GM12878 (cell line): Measurements from ENCODE around the gene PIGL. TPM values are rescaled to one million over a fixed set of nuclear protein-coding genes. Genes with fewer than 3 reads are reported as not detected.

Source experiments
- ATAC-seq: fragments of 200-7000 bp; cut with Tn5 transposase; 3 replicates; pipeline ENCODE4 v1.9.1; 2020; ENCODE audit warnings: mild to moderate bottlenecking, moderate library complexity
- BruUV-seq: library from RNA; stranded (reverse); fragments of 400-500 nt; replicated peaks from 2 replicates; lab custom pipeline; 2021; lab: Mats Ljungman, UMichigan
- CTCF ChIA-PET: fragments of 300-600 bp; sonication (Branson Sonifier 250); formaldehyde crosslinking; extraction: SDS; loops from one replicate; lab custom pipeline; 2021; ENCODE audit warnings: inconsistent platforms; lab: Yijun Ruan, JAX
- POLR2A ChIA-PET: fragments of 350-600 bp; formaldehyde crosslinking; extraction: SDS; loops from one replicate; lab custom pipeline; 2021; ENCODE audit warnings: inconsistent platforms; lab: Charles Lee
- RAD21 ChIA-PET: fragments of 300-600 bp; sonication (Branson Sonifier 250); formaldehyde crosslinking; loops from one replicate; lab custom pipeline; 2023; ENCODE audit warnings: antibody characterized with exemption; ENCODE audit not compliant: unreplicated experiment; lab: Charles Lee
- SMC1A ChIA-PET: fragments of 300-600 bp; sonication (Branson Sonifier 250); formaldehyde crosslinking; loops from one replicate; lab custom pipeline; 2023; ENCODE audit not compliant: unreplicated experiment, uncharacterized antibody; lab: Charles Lee
- DNase-seq: peaks from one replicate; pipeline ENCODE4 v3.0.0-alpha.2; 2011; ENCODE audit warnings: low read depth, low spot score
- FAIRE-seq: peaks from 3 replicates; lab custom pipeline; 2011; peaks lifted over from hg19 to GRCh38; lab: Jason Lieb, UNC
- H2AFZ ChIP-seq: 2 replicates; pipeline ENCODE4 v1.6.0; 2011; ENCODE audit warnings: low read depth, low read length, control low read depth; ENCODE audit not compliant: control insufficient read depth
- H3K27ac ChIP-seq: 2 replicates; pipeline ENCODE4 v1.5.1; 2011; ENCODE audit warnings: control low read depth; ENCODE audit not compliant: control insufficient read depth, insufficient read depth
- H3K27me3 ChIP-seq, 2 experiments: replicated peaks in 1 of 2; 2 replicates each; pipeline versions ENCODE4 v1.6.0 to v1.6.1; 2011; ENCODE audit warnings: low read length in 1 of 2; ENCODE audit not compliant: control insufficient read depth in 2 of 2, insufficient read depth in 2 of 2
- H3K36me3 ChIP-seq, 2 experiments: 2 replicates each; pipeline ENCODE4 v1.5.1; 2011; ENCODE audit warnings: low read length in 1 of 2; ENCODE audit not compliant: control insufficient read depth in 2 of 2, insufficient read depth in 2 of 2
- H3K4me1 ChIP-seq: 2 replicates; pipeline ENCODE4 v1.6.1; 2011; ENCODE audit warnings: mild to moderate bottlenecking, low read length, moderate library complexity, mixed read lengths; ENCODE audit not compliant: control insufficient read depth, insufficient read depth
- H3K4me2 ChIP-seq: 2 replicates; pipeline ENCODE4 v1.6.0; 2011; ENCODE audit warnings: control low read depth; ENCODE audit not compliant: control insufficient read depth, insufficient read depth
- H3K4me3 ChIP-seq: fragments of 200-600 bp; sonication (generic); 2 replicates; pipeline ENCODE4 v1.5.1; 2016
- H3K79me2 ChIP-seq: 2 replicates; pipeline ENCODE4 v1.6.0; 2011; ENCODE audit warnings: low read length; ENCODE audit not compliant: control insufficient read depth, insufficient read depth
- H3K9ac ChIP-seq: 2 replicates; pipeline ENCODE4 v1.8.0; 2011; ENCODE audit warnings: low read length, control low read depth, mixed read lengths; ENCODE audit not compliant: control insufficient read depth, insufficient read depth
- H3K9me3 ChIP-seq: replicated peaks from 3 replicates; pipeline ENCODE4 v1.5.1; 2011; ENCODE audit warnings: mild to moderate bottlenecking, low read length; ENCODE audit not compliant: control insufficient read depth, insufficient read depth
- H4K20me1 ChIP-seq: 2 replicates; pipeline ENCODE4 v1.6.0; 2011; ENCODE audit not compliant: control insufficient read depth, insufficient read depth
- BHLHE40 ChIP-seq, 2 experiments: fragments of 450-650 bp in 1 of 2; IDR thresholded peaks; 2 replicates each; pipeline ENCODE4 v1.6.1; 2011 to 2017; ENCODE audit warnings: low read depth in 2 of 2, borderline replicate concordance in 1 of 2, improper control_type of control experiment in 1 of 2, low read length in 1 of 2, mild to moderate bottlenecking in 1 of 2
- BRCA1 ChIP-seq: IDR thresholded peaks from 2 replicates; pipeline ENCODE4 v1.6.1; 2011; ENCODE audit warnings: low read depth, low read length, improper control_type of control experiment
- E2F8 ChIP-seq: fragments of 450-650 bp; IDR thresholded peaks from 2 replicates; pipeline ENCODE4 v1.6.1; 2018; ENCODE audit warnings: mild to moderate bottlenecking, low read depth, moderate library complexity; ENCODE audit not compliant: partially characterized antibody
- HDGF ChIP-seq: fragments of 450-650 bp; IDR thresholded peaks from 2 replicates; pipeline ENCODE4 v1.6.1; 2016; ENCODE audit warnings: antibody characterized with exemption
- MTA2 ChIP-seq: fragments of 450-650 bp; IDR thresholded peaks from 2 replicates; pipeline ENCODE4 v1.6.1; 2016; ENCODE audit warnings: low read depth, mild to moderate bottlenecking, moderate library complexity
- NKRF ChIP-seq: fragments of 450-650 bp; conservative IDR thresholded peaks from 2 replicates; pipeline ENCODE4 v1.6.1; 2017; ENCODE audit warnings: mild to moderate bottlenecking, moderate library complexity
- PML ChIP-seq: IDR thresholded peaks from 2 replicates; pipeline ENCODE4 v1.6.1; 2012; ENCODE audit warnings: low read length, inconsistent platforms
- POLR2AphosphoS2 ChIP-seq: IDR thresholded peaks from 2 replicates; pipeline ENCODE4 v1.6.1; 2011; ENCODE audit warnings: low read depth, mild to moderate bottlenecking, low read length, improper control_type of control experiment, moderate library complexity
- RUNX3 ChIP-seq: IDR thresholded peaks from 2 replicates; pipeline ENCODE4 v1.6.1; 2012; ENCODE audit warnings: low read length, inconsistent platforms
- SIN3A ChIP-seq: IDR thresholded peaks from 2 replicates; pipeline ENCODE4 v1.6.1; 2012; ENCODE audit warnings: low read depth, low read length, improper control_type of control experiment
- USF1 ChIP-seq: IDR thresholded peaks from 2 replicates; pipeline ENCODE4 v1.6.1; 2011; ENCODE audit warnings: borderline replicate concordance, low read depth, mild to moderate bottlenecking, moderate library complexity, mixed read lengths, low read length; ENCODE audit not compliant: insufficient read depth; ENCODE audit errors: extremely low read length
- ZNF217 ChIP-seq: fragments of 450-650 bp; IDR thresholded peaks from 2 replicates; pipeline ENCODE4 v1.6.1; 2017; ENCODE audit warnings: antibody characterized with exemption, mild to moderate bottlenecking
- WGBS: methylation state at CpG from one replicate; pipeline ENCODE4 v1.1.6; 2016; ENCODE audit warnings: low lambda C conversion rate; ENCODE audit not compliant: insufficient replicate concordance, insufficient coverage; ENCODE audit errors: missing lambda C conversion rate; 5-methylcytosine and 5-hydroxymethylcytosine counted together
- in situ Hi-C: fragments of 300-500 bp; cut with MboI; formaldehyde crosslinking; loops from 9 replicates; pipeline ENCODE4 v1.14.3; 2018; ENCODE audit warnings: mixed read lengths
- intact Hi-C: fragments of 100-400 bp; cut with micrococcal nuclease; formaldehyde crosslinking; loops from one replicate; pipeline ENCODE4 v1.14.2; 2022; ENCODE audit not compliant: unreplicated experiment
- polyA plus RNA-seq, 11 experiments: library from polyadenylated mRNA; depleted of rRNA in 4 of 11; unstranded in 6 of 11; stranded (reverse) in 5 of 11; fragments of >200 nt; fragmentation: Nextera tagmentation in 4 of 11; fragmentation: Illumina TruSeq in 1 of 11; extraction: Ambion mirVana in 4 of 11; extraction: Trizol in 1 of 11; gene quantifications; 1 replicate in 1 of 11; 2 replicates in 10 of 11; pipeline versions ENCODE4 v1.2.1 to v1.2.3, GENCODE V29; 2011 to 2016; ENCODE audit warnings: inconsistent platforms in 2 of 11, missing spikeins in 2 of 11, low read depth in 1 of 11
- total RNA-seq, 4 experiments: library from RNA; depleted of rRNA in 3 of 4; stranded (reverse); fragments of >200 nt in 3 of 4; fragmentation: Illumina TruSeq in 1 of 4; extraction: Trizol in 1 of 4; gene quantifications; 2 replicates each; pipeline versions ENCODE4 v1.2.1 to v1.2.3, GENCODE V29; 2013 to 2021

The PIGL gene
- total and polyA plus RNA-seq, 10 of the 15 experiments (the other 5 are each of a cell fraction or from before 2014, with no cell fraction given), result 25.9 to 52.5 (median 30.2) TPM

GRCh38 chr17:16298140-16298662, 81.2 kb downstream of the PIGL start:
- Histone ChIP-seq H3K9me3 (no peaks in the 10 kb centered on the region), H3K4me1 (no peaks in the 10 kb centered on the region), H3K4me2 (no peak overlapping the region), H3K27me3 (no peaks in the 10 kb centered on the region), H3K36me3 (no peaks in the 10 kb centered on the region; a peak in 1 of 4 replicates), H2AFZ (no peak overlapping the region), H3K79me2 (no peaks in the 10 kb centered on the region), H3K9ac (no peak overlapping the region), H4K20me1 (no peaks in the 10 kb centered on the region), H3K4me3 (no peak overlapping the region), H3K27ac (no peak overlapping the region)
- ChIA-PET RAD21 (interaction anchor here (1.9 to 2.0 kb wide), 2 partner anchors 9 to 54 kb away, joined by 6 read pairs; partner anchors contain the start of gene CENPV), POLR2A (no interaction called here), CTCF (interaction anchor here (1.1 to 3.0 kb wide), 4 partner anchors 9 to 65 kb away, joined by 4 to 11 read pairs (median 7); no protein-coding TSS in a partner anchor), SMC1A (interaction anchor here (1.7 to 2.0 kb wide), 2 partner anchors 9 to 11 kb away, joined by 8 to 9 read pairs; no protein-coding TSS in a partner anchor)
- ATAC-seq (no peak), FAIRE-seq (no peak), DNase-seq (no peak)
- in situ Hi-C loops (no loop called here), intact Hi-C loops (no loop called here)
- no peak for TF ChIP-seq NKRF
- no peak for TF ChIP-seq HDGF
- TF ChIP-seq MTA2, result no peak
- no peak for TF ChIP-seq E2F8
- no peak for TF ChIP-seq ZNF217
- no peak for TF ChIP-seq BHLHE40 (IDR thresholded peaks at IDR 0.05; ENCODE audit: borderline replicate concordance in 1 of 2, low read depth in 2 of 2, low read length in 1 of 2)
- TF ChIP-seq POLR2AphosphoS2, result no peak
- no peak for TF ChIP-seq RUNX3
- TF ChIP-seq SIN3A, result no peak
- TF ChIP-seq PML, result no peak
- TF ChIP-seq USF1, result no peak
- TF ChIP-seq BRCA1, result no peak
- WGBS, result 100% methylated on average over 1 of the region's 1 CpG
- BruUV-seq, result no TSS peak
